ENCODE measurements around the gene SLC35B4. TPM values are rescaled to one million over a fixed set of nuclear protein-coding genes. Genes with fewer than 3 reads are reported as not detected.

Gene SLC35B4
- total RNA-seq, 1 experiment from 2014 or later, result 14.7 TPM

DNA sequence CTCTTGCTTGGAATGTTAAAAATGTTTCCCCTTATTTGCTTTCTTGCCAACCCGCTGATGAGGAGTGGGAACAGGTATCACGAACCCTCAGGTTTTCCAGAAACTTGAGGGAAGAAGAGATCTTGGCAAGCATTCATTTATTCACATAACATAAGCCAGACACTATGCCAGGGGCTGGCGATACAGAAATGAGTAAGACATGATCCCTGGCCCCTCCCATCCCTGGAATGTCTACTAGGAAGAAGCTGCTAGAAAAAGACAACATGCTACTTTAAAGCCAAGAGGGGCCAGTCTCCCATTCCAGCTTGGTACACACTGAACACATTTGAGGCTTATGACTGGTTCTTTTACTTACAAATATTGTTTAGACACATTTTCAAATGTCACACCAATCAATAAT is 26.4 kb downstream of the SLC35B4 start:
- TF ChIP-seq, protein P1, sequence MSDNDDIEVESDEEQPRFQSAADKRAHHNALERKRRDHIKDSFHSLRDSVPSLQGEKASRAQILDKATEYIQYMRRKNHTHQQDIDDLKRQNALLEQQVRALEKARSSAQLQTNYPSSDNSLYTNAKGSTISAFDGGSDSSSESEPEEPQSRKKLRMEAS (IDR thresholded peaks at IDR 0.05), result no peak
- TF ChIP-seq TCF7L2 (IDR thresholded peaks at IDR 0.05; ENCODE audit: borderline replicate concordance, extremely low read depth, insufficient read depth, insufficient read length), result no peak
- no peak for TF ChIP-seq ELF1 (IDR thresholded peaks at IDR 0.05; ENCODE audit: borderline replicate concordance, low read depth)
- no peak for TF ChIP-seq SRF (IDR thresholded peaks at IDR 0.05; ENCODE audit: low read depth)
- no peak for TF ChIP-seq SP1 (IDR thresholded peaks at IDR 0.05; ENCODE audit: low read depth)
- TF ChIP-seq CEBPB (IDR thresholded peaks at IDR 0.05; ENCODE audit: low read depth), result no peak
- no peak for TF ChIP-seq POLR2AphosphoS5 (IDR thresholded peaks at IDR 0.05; ENCODE audit: low read depth, low read length)
- TF ChIP-seq, protein P2, sequence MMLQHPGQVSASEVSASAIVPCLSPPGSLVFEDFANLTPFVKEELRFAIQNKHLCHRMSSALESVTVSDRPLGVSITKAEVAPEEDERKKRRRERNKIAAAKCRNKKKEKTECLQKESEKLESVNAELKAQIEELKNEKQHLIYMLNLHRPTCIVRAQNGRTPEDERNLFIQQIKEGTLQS (IDR thresholded peaks at IDR 0.05), result no peak
- TF ChIP-seq, protein P3, sequence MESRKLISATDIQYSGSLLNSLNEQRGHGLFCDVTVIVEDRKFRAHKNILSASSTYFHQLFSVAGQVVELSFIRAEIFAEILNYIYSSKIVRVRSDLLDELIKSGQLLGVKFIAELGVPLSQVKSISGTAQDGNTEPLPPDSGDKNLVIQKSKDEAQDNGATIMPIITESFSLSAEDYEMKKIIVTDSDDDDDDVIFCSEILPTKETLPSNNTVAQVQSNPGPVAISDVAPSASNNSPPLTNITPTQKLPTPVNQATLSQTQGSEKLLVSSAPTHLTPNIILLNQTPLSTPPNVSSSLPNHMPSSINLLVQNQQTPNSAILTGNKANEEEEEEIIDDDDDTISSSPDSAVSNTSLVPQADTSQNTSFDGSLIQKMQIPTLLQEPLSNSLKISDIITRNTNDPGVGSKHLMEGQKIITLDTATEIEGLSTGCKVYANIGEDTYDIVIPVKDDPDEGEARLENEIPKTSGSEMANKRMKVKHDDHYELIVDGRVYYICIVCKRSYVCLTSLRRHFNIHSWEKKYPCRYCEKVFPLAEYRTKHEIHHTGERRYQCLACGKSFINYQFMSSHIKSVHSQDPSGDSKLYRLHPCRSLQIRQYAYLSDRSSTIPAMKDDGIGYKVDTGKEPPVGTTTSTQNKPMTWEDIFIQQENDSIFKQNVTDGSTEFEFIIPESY (IDR thresholded peaks at IDR 0.05; ENCODE audit: extremely low read depth, insufficient replicate concordance, low read length), result no peak
- no peak for TF ChIP-seq SIN3A (IDR thresholded peaks at IDR 0.05; ENCODE audit: low read depth)
- TF ChIP-seq RAD21 (IDR thresholded peaks at IDR 0.05; ENCODE audit: low read depth), result no peak
- TF ChIP-seq, protein P4, sequence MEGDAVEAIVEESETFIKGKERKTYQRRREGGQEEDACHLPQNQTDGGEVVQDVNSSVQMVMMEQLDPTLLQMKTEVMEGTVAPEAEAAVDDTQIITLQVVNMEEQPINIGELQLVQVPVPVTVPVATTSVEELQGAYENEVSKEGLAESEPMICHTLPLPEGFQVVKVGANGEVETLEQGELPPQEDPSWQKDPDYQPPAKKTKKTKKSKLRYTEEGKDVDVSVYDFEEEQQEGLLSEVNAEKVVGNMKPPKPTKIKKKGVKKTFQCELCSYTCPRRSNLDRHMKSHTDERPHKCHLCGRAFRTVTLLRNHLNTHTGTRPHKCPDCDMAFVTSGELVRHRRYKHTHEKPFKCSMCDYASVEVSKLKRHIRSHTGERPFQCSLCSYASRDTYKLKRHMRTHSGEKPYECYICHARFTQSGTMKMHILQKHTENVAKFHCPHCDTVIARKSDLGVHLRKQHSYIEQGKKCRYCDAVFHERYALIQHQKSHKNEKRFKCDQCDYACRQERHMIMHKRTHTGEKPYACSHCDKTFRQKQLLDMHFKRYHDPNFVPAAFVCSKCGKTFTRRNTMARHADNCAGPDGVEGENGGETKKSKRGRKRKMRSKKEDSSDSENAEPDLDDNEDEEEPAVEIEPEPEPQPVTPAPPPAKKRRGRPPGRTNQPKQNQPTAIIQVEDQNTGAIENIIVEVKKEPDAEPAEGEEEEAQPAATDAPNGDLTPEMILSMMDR (IDR thresholded peaks at IDR 0.05 in 2 of 3, conservative IDR thresholded peaks at IDR 0.05 in 1 of 3; ENCODE audit: borderline replicate concordance in 1 of 3, insufficient read depth in 1 of 3, low read depth in 2 of 3, low read length in 2 of 3), result no peak
- TF ChIP-seq YY1 (IDR thresholded peaks at IDR 0.05; ENCODE audit: extremely low read depth, insufficient replicate concordance, low read depth, low read length), result no peak
- TF ChIP-seq EGR1 (IDR thresholded peaks at IDR 0.05; ENCODE audit: low read depth), result no peak
- no peak for TF ChIP-seq JUND (IDR thresholded peaks at IDR 0.05)
- TF ChIP-seq EZH2 (IDR thresholded peaks at IDR 0.05), result no peak
- no peak for TF ChIP-seq CBX3 (IDR thresholded peaks at IDR 0.05; ENCODE audit: low read depth)
- ChIA-PET RAD21 (ENCODE audit: low non-redundant PET in 1 of 2, low total read pairs in 2 of 2, uncharacterized antibody in 2 of 2, unreplicated experiment in 2 of 2) (no interaction called here), CTCF (no interaction called here), POLR2A (no interaction called here)
- Histone ChIP-seq H3K27ac (ENCODE audit: low read depth, low read length) (no peak overlapping the region), H3K36me3 (ENCODE audit: control insufficient read depth in 1 of 2, insufficient read depth in 2 of 2, low read length in 2 of 2) (0 out of 4 replicates have a peak, but pooled peaks cover 0 to 2% of the 10 kb centered on the region in 2 experiments), H3K79me2 (ENCODE audit: insufficient read depth, low read length) (no peaks in the 10 kb centered on the region), H3K9me3 (ENCODE audit: control insufficient read depth in 1 of 2, insufficient read depth in 1 of 2, low read depth in 1 of 2, low read length in 2 of 2) (no peaks in the 10 kb centered on the region), H4K20me1 (ENCODE audit: insufficient read depth) (no peaks in the 10 kb centered on the region), H3K4me3 (replicated peaks in 1 of 2; ENCODE audit: low read depth in 1 of 2, low read length in 2 of 2) (no peak overlapping the region), H2AFZ (ENCODE audit: low read depth, low read length, poor library complexity, severe bottlenecking) (no peak overlapping the region), H3K4me1 (ENCODE audit: control insufficient read depth in 1 of 2, insufficient read depth in 2 of 2, low read length in 2 of 2) (peaks cover 0 to 7% of the 10 kb centered on the region in 2 experiments; a peak in 1 of 4 replicates), H3K9me2 (ENCODE audit: insufficient read depth) (no peaks in the 10 kb centered on the region), H3K27me3 (ENCODE audit: insufficient read depth, low read length) (no peaks in the 10 kb centered on the region), H3K9ac (ENCODE audit: low read length) (no peak overlapping the region), H3K4me2 (ENCODE audit: low read length) (no peak overlapping the region)
- BruUV-seq (replicated peaks), result no TSS peak
- intact Hi-C loops (cut with micrococcal nuclease), result no loop called here
- no peak for DNase-seq (ENCODE audit: low read depth, low spot score)
- no peak for ATAC-seq

Data from HCT116 (cell line).